Activated CD4-positive, alpha-beta T cell treated with anti-CD3 and anti-CD28 coated beads, Interleukin-2, amount 10 ng/mL, durations not matched to agents 24 days and 14 days (primary cell): Measurements from ENCODE around the gene WSB2. TPM values are rescaled to one million over a fixed set of nuclear protein-coding genes. Genes with fewer than 3 reads are reported as not detected.

Experiments
- DNase-seq: peaks from one replicate; pipeline ENCODE4 v3.0.0; 2022
- H3K27ac Mint-ChIP-seq: one replicate; pipeline ENCODE4 v1.8.0; 2022; ENCODE audit warnings: mild to moderate bottlenecking, mixed read lengths
- H3K27me3 Mint-ChIP-seq: one replicate; pipeline ENCODE4 v1.8.0; 2022; ENCODE audit warnings: mixed read lengths
- H3K36me3 Mint-ChIP-seq: one replicate; pipeline ENCODE4 v1.8.0; 2022; ENCODE audit warnings: low read depth, mild to moderate bottlenecking, mixed read lengths
- H3K4me1 Mint-ChIP-seq: one replicate; pipeline ENCODE4 v1.8.0; 2021; ENCODE audit warnings: mixed read lengths
- H3K4me3 Mint-ChIP-seq: one replicate; pipeline ENCODE4 v1.8.0; 2022; ENCODE audit warnings: mild to moderate bottlenecking, moderate library complexity, mixed read lengths
- H3K9me3 Mint-ChIP-seq: one replicate; pipeline ENCODE4 v1.8.0; 2021; ENCODE audit warnings: mixed read lengths
- intact Hi-C: fragments of 100-400 bp; cut with micrococcal nuclease; formaldehyde crosslinking; loops from one replicate; pipeline ENCODE4 v1.15.1; 2023
- total RNA-seq: library from RNA; stranded (reverse); gene quantifications from 2 replicates; pipeline ENCODE4 v1.2.3, GENCODE V29; 2022

Gene WSB2
- 129 and 133 TPM in 2 replicates for total RNA-seq

GRCh38 chr12:118061011-118061872 is at the start of gene WSB2:
TSS of gene WSB2 (minus strand) at chr12:118061179. CDS start at chr12:118061048, 131 bp downstream.
- intact Hi-C loops = loop anchor here (1.0 to 5.0 kb wide), 5 partner anchors 16 to 316 kb away; partner anchors contain the start of genes PEBP1, RFC5 and SUDS3
- Mint-ChIP-seq H3K27ac (peak within 1 kb of the TSS; percentile 97), H3K4me3 (peak within 1 kb of the TSS; percentile 93), H3K36me3 (peaks cover 30% of the 10 kb centered on the region), H3K27me3 (no peaks in the 10 kb centered on the region), H3K9me3 (no peaks in the 10 kb centered on the region), H3K4me1 (peaks cover 48% of the 10 kb centered on the region)
- peak; percentile 88 for DNase-seq

GRCh38 chr12:118109088-118109487 is 48.1 kb upstream of the WSB2 start:
- intact Hi-C loops = no loop called here
- Mint-ChIP-seq H3K4me3 (no peak overlapping the region), H3K36me3 (no peaks in the 10 kb centered on the region), H3K27ac (no peak overlapping the region), H3K4me1 (peaks cover 3% of the 10 kb centered on the region), H3K27me3 (peaks cover 6% of the 10 kb centered on the region), H3K9me3 (no peaks in the 10 kb centered on the region)
- DNase-seq = no peak

- Mint-ChIP-seq H3K36me3 (no peaks in the 10 kb centered on the region), H3K27me3 (peaks cover 9% of the 10 kb centered on the region), H3K27ac (no peak overlapping the region), H3K9me3 (no peaks in the 10 kb centered on the region), H3K4me1 (peaks cover 5% of the 10 kb centered on the region), H3K4me3 (no peak overlapping the region)
- DNase-seq = no peak
- intact Hi-C loops = no loop called here
Measured at GRCh38 chr12:118107694-118108093, 46.7 kb upstream of the WSB2 start.

GRCh38 chr12:118107011-118107410 is 46.0 kb upstream of the WSB2 start:
- Mint-ChIP-seq H3K27ac (no peak overlapping the region), H3K27me3 (peaks cover 12% of the 10 kb centered on the region), H3K4me1 (peaks cover 5% of the 10 kb centered on the region), H3K36me3 (no peaks in the 10 kb centered on the region), H3K4me3 (no peak overlapping the region), H3K9me3 (no peaks in the 10 kb centered on the region)
- no peak for DNase-seq
- intact Hi-C loops = no loop called here

- DNase-seq = peak; percentile 80
- Mint-ChIP-seq H3K4me1 (peaks cover 5% of the 10 kb centered on the region), H3K9me3 (no peaks in the 10 kb centered on the region), H3K27ac (peak within 1 kb of the TSS; percentile 78), H3K4me3 (peak within 1 kb of the TSS; percentile 91), H3K27me3 (peaks cover 18% of the 10 kb centered on the region), H3K36me3 (no peaks in the 10 kb centered on the region)
- intact Hi-C loops = loop anchor here (2.0 kb wide), 1 partner anchor 39 kb away; no protein-coding TSS in a partner anchor
Measured at GRCh38 chr12:118103601-118104382, 42.8 kb upstream of the WSB2 start, which contains the start of gene VSIG10. TSS of gene VSIG10 (minus strand) at chr12:118104011. CDS start at chr12:118103671, 340 bp downstream.

- H3K4me3 Mint-ChIP-seq = peak overlapping the region; percentile 91
- H3K27me3 Mint-ChIP-seq = peaks cover 18% of the 10 kb centered on the region
- H3K27ac Mint-ChIP-seq = no peak overlapping the region
- DNase-seq = peak; percentile 60
- intact Hi-C loops = loop anchor here (2.0 kb wide), 1 partner anchor 38 kb away; no protein-coding TSS in a partner anchor
- H3K4me1 Mint-ChIP-seq = peaks cover 5% of the 10 kb centered on the region
- no peaks in the 10 kb centered on the region for H3K36me3 Mint-ChIP-seq
- no peaks in the 10 kb centered on the region for H3K9me3 Mint-ChIP-seq
Measured at GRCh38 chr12:118103201-118103600, 42.2 kb upstream of the WSB2 start.

- H3K27ac Mint-ChIP-seq = peak overlapping the region; percentile 78
- peak overlapping the region; percentile 91 for H3K4me3 Mint-ChIP-seq
- peaks cover 5% of the 10 kb centered on the region for H3K4me1 Mint-ChIP-seq
- peaks cover 18% of the 10 kb centered on the region for H3K27me3 Mint-ChIP-seq
- intact Hi-C loops = loop anchor here (2.0 kb wide), 1 partner anchor 38 kb away; no protein-coding TSS in a partner anchor
- H3K36me3 Mint-ChIP-seq = no peaks in the 10 kb centered on the region
- no peak for DNase-seq
- no peaks in the 10 kb centered on the region for H3K9me3 Mint-ChIP-seq
Measured at GRCh38 chr12:118102609-118103008, 41.6 kb upstream of the WSB2 start.

GRCh38 chr12:118102070-118102469 is 41.1 kb upstream of the WSB2 start:
- no peak overlapping the region for H3K27ac Mint-ChIP-seq
- no peaks in the 10 kb centered on the region for H3K36me3 Mint-ChIP-seq

GRCh38 chr12:118101051-118101450 is 40.1 kb upstream of the WSB2 start:
- no peak for DNase-seq
- Mint-ChIP-seq H3K36me3 (no peaks in the 10 kb centered on the region), H3K27me3 (peaks cover 18% of the 10 kb centered on the region), H3K27ac (no peak overlapping the region), H3K4me1 (peaks cover 5% of the 10 kb centered on the region), H3K4me3 (no peak overlapping the region), H3K9me3 (no peaks in the 10 kb centered on the region)
- intact Hi-C loops = no loop called here

More at GRCh38 chr12:118102070-118102469, 41.1 kb upstream of the WSB2 start:
- peaks cover 18% of the 10 kb centered on the region for H3K27me3 Mint-ChIP-seq
- intact Hi-C loops = loop anchor here (2.0 kb wide), 1 partner anchor 37 kb away; no protein-coding TSS in a partner anchor
- no peak for DNase-seq
- peak overlapping the region; percentile 18 for H3K4me3 Mint-ChIP-seq
- H3K9me3 Mint-ChIP-seq = no peaks in the 10 kb centered on the region
- H3K4me1 Mint-ChIP-seq = peaks cover 5% of the 10 kb centered on the region

- Mint-ChIP-seq H3K27ac (no peak overlapping the region), H3K36me3 (no peaks in the 10 kb centered on the region), H3K4me3 (no peak overlapping the region), H3K27me3 (peaks cover 12% of the 10 kb centered on the region), H3K4me1 (peaks cover 2% of the 10 kb centered on the region), H3K9me3 (no peaks in the 10 kb centered on the region)
- intact Hi-C loops = no loop called here
- no peak for DNase-seq
Measured at GRCh38 chr12:118098911-118099671, 38.1 kb upstream of the WSB2 start.

- no peaks in the 10 kb centered on the region for H3K9me3 Mint-ChIP-seq
- intact Hi-C loops = no loop called here
- no peak for DNase-seq
- peaks cover 12% of the 10 kb centered on the region for H3K27me3 Mint-ChIP-seq
- H3K27ac Mint-ChIP-seq = no peak overlapping the region
- H3K4me1 Mint-ChIP-seq = peaks cover 2% of the 10 kb centered on the region
- H3K36me3 Mint-ChIP-seq = no peaks in the 10 kb centered on the region
- H3K4me3 Mint-ChIP-seq = no peak overlapping the region
Measured at GRCh38 chr12:118098401-118098800, 37.4 kb upstream of the WSB2 start.

- Mint-ChIP-seq H3K4me1 (no peaks in the 10 kb centered on the region), H3K27me3 (no peaks in the 10 kb centered on the region), H3K9me3 (no peaks in the 10 kb centered on the region), H3K27ac (no peak overlapping the region), H3K36me3 (no peaks in the 10 kb centered on the region), H3K4me3 (no peak overlapping the region)
- intact Hi-C loops = no loop called here
- no peak for DNase-seq
Measured at GRCh38 chr12:118094039-118094438, 33.1 kb upstream of the WSB2 start.

GRCh38 chr12:118089782-118090181 is 28.8 kb upstream of the WSB2 start:
- no peaks in the 10 kb centered on the region for H3K4me1 Mint-ChIP-seq
- H3K36me3 Mint-ChIP-seq = no peaks in the 10 kb centered on the region
- DNase-seq = no peak
- H3K9me3 Mint-ChIP-seq = no peaks in the 10 kb centered on the region
- H3K4me3 Mint-ChIP-seq = no peak overlapping the region
- intact Hi-C loops = no loop called here
- no peak overlapping the region for H3K27ac Mint-ChIP-seq
- no peaks in the 10 kb centered on the region for H3K27me3 Mint-ChIP-seq
